ENCODE measurements around the gene ARPC5.
"Not testable (repeated sequence)": the region's sequence is repeated elsewhere in the genome, so short reads cannot be mapped to it uniquely, and the experiment has no call there.

ARPC5 gene

DNA sequence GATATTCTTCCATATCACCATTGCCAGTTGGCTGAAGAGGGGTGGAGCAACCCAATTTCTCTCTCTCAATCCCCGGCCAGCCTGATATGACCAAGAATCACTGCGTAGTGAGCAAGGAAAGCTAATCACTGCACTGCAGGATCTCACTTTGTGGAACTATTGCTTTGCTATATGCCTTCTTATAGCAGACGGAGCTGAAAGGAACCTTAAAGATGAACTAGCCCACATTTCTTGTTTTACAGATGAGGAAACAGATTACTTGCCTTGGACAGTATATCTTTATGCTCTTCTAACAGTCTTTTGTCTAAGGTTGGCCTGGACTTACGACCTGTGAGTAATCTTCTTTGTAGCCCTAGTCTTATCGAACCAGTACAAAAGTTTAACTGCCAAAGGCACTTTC is 9.9 kb upstream of the ARPC5 start:
- no peak for DNase-seq

DNA sequence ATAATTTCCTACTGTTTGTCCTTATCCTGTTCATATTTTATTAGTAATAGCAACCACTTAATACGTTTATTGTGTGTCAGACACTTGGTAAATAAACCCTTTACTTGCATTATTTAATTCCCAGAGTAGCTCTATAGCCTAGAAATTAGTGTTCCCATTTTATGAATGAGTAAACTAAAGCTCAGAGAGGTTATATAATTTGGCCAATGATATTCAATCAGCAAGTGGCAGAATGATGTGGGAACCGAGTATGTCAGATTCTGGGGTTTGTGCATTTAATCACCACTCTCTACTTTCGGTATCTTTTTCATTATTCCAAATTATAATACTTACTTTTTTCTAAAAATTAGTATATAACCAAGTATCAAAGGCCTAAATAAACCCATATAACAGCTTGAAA is 6.6 kb upstream of the ARPC5 start:
- no peak for DNase-seq

DNA sequence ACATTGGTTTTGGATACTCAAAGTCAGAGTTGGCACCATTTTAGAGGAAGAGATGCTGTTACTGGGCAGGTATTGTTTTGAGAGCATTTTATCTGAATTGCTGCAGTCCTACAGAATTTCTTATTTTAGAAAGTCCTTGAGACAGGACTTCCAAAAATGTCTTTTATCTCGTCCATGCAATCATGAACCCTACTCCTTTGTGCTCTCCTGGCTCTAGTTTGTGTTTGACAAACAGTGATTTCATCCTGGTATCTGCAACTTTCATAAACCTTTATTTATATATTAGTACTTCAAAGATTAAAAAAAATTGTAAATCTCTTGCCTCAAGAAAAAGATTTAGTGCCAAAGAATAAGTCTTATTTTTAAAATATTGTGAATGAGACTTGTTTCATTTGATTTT is 4.6 kb upstream of the ARPC5 start:
- DNase-seq = no peak

DNA sequence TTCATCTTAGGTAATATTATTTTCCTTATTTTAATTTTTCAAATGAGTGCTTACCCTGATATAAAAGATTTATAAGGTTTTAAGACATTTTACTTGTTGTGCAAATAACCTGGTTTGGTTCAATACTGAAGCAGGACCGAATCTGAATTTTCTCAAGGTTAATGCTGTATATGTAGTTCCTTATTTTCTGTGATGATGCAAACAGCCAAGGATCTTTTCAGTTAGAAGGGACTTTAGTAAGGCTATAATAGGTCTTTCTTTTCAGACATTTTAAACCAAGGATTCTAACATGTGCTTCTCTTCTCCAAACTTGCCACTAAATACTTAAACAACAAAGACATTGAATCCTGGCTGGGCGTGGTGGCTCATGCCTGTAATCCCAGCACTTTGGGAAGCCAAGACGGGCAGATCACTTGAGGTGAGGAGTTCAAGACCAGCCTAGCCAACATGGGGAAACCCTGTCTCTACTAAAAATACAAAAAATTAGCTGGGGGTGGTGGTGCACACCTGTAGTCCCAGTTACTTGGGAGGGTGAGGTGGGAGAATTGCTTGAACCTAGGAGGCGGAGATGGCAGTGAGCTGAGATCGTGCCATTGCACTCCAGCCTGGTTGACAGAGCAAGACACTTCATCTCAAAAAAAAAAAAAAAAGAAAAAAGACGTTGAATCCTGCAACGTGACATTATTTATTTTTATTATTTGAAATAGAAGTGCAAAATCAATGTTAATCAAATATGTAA is 3.2 kb upstream of the ARPC5 start:
- DNase-seq = no peak

DNA sequence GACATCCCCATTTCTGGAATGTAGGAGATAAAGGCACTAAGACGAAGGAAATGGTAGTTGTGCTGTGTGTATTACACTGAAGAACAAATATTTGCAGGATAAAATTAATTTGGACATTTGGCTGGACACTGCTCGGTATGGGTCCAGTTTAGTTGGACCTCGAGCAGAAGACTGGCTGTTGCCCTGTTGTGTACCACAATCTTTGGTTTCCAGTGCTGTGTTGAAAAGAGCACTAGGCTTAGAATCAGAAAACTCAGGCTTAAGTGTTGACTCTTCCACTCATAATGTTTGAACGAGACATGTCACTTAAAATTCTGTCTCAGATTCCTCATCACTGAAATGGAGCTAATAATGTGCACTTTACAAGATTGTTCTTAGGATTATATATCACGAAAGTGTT is 1.2 kb upstream of the ARPC5 start:
- no peak for DNase-seq

- no peak for DNase-seq
These were observed 725 bp upstream of the ARPC5 start for GRCh38 chr1:183636334-183636682.

DNA sequence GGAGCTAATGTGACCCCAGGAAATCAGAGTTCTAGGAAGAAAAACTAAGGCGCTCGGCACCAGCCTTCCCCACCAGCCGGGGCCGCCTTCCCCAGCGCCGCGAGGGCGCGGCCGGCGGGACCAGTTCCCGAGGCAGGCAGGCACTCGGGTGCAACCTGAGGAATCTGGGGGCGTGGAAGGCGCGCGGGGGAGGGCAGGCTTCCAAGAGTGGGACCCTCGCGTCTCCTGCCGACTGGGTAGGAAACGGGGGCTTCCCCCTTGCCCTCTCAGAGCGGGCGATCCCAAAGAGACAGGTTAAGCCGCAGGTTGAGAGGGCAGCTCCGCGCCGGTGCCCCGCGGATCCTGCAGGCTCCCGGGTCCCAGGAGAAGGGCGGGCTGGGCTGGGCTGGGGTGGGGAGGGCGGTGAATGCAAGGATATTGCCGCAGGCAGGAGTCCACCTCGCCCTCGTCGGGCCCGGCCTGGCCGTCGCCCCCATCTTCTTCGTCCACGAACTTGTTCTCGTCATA is 431 bp downstream of the ARPC5 start:
- DNase-seq = peak; percentile 34

DNA sequence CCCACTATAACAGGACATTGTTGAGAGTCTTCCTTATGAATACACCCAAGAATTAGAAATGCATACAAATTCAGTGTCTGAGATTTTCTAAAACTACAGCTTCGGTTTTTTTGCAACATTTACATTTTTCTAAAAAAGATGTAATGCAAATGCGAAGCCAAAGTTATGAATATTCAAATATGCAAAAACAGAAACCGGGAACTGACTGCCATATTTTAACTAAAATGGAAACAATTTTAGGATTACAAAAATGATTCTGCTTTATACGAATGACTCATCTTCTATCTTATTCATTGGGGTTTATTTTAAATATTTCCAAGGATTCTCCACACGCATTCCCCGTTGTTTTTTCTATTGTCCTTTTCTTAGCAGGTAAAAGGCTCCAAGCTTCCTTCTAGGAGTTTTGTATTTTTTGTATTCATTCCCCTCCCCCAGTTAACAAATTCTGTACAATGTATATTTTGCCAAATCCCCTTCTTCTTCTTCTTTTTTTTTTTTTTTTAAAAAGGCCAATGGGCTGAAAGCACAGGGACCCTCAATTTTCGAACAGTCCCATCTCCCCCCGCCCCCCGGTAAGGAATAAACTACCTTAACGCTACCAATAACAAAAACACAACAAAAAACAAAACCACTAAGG is 1.0 kb downstream of the ARPC5 start:
- DNase-seq = no peak

DNA sequence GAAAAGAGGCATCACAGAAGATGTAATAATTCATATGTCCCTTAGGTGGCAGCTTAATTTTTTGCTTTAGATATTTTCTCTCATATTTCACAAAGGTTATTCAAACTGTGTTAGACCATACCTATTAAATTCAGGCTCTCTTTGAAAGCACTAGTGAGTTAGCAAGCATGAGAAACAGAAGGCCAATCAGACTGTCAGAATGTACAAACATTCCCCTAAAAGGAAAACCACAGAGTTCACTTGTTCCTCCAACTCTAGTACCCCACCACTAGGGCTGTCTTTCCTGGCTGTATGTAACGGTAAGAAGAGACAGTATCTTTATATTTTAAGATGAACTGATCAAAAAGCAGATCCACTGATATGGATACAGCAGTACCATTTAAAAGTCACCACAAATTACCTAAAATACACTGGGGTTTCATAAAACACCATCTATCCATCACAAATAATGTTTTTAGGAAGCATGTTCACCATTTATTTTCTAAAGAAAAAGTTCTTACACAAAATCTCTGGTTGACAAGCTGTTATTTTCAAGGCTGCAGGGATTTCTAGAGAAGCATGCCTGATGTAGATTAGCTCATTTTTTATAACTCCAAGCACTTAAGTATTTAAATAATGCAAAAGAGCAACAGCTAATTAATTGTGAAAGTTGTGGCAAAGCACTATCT is 1.8 kb downstream of the ARPC5 start:
- DNase-seq = peak; percentile 90

DNA sequence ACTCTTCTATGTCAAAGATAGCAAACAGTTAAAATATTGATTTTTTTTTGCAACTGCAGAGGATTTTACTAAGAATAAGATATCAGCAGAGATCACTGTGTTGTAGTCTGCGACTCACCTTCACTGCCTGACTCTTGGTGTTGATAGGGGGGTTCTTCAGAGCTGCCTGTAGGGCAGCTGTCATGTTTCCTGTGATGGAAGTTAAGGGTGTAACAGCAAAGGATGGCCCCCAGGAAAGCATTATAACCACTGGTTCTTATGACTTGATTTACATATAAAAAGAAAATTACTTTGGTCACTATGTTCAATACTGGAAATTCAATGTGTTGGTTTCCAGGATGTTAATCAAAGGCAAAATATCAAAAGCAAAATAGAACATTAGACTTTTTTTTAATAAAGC is 2.6 kb downstream of the ARPC5 start:
- DNase-seq = peak; percentile 29

GRCh38 chr1:183632114-183632513 is 3.5 kb downstream of the ARPC5 start:
- peak; percentile 73 for DNase-seq

- DNase-seq = peak; percentile 54
These were observed 4.8 kb downstream of the ARPC5 start for GRCh38 chr1:183630748-183631147.

GRCh38 chr1:183628537-183628936 is 7.0 kb downstream of the ARPC5 start:
- no peak for DNase-seq

GRCh38 chr1:183626236-183626635 is 9.3 kb downstream of the ARPC5 start:
- DNase-seq = not testable (repeated sequence)

DNA sequence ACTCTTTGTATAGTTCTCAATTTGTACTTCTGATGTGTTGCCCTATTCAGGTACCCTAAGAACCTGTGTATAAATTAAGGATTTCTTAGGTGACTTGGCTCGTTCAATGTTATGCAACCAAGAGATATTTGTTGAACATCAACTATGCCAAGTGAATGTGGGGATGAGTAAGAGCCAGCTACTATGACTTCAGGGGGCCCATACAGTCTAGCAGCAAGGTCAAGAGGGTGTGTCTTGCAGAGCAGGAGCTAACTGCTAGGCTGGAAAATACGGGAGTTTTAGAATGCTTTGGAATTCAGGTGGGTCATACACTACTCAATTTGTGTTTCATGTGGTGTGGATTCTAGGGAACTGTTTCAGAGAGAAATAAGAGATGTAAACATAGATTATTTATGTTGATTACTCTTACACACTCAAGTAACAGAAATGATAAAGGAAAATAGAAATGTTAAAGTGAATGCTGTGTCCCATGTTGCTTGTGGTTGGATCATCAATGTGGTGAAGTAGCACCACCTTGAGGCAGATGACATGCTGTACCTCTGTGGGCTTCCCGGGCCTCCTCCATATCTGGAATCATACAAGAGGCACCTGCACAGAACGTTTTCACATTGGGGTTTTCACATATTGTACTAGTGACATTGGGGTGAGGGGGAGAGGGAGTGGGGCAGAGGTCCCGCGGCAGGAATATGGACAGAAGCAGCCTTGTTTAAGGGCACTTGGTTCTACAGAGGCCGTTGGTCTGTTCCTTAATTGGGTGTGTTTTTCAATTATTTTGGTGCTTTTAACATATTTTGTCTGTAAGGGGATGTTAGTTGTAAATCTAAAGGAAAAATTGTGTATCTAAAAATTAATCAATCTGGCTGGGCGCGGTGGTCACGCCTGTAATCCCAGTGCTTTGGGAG is 12.4 kb downstream of the ARPC5 start:
- DNase-seq = peak; percentile 69

DNA sequence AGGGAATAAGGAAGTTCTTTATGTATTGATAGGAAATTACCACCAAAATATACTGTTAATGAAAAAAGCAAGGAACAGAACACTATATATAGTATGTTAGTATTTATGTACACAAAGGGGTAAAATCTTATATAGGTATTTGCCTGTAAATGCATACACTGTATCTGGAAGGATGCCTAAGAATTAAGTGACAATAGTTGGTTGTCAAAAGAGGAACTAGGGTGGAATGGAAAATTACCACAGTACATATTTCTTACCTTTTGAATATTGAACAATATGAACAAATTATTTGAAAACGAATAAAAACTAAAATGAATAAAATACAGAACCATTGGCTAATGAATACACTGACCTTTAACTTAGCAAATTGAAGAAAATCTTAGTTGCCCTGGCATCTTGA is 13.6 kb downstream of the ARPC5 start:
- DNase-seq = no peak

GRCh38 chr1:183620311-183620710 is 15.3 kb downstream of the ARPC5 start:
- no peak for DNase-seq

GRCh38 chr1:183619781-183620180 is 15.8 kb downstream of the ARPC5 start:
- DNase-seq = no peak

DNA sequence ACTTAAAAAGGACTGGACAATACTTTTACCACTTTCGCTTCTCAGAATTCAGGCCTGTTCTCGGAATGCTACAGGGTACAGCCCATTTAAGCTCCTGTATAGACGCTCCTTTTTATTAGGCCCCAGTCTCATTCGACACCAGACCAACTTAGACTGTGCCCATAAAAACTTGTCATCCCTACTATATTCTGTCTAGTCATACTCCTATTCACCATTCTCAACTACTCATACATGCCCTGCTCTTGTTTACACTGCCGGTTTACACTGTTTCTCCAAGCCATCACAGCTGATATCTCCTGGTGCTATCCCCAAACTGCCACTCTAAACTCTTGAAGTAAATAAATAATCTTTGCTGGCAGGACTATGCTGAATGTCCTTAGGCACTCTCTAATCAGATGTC is 17.4 kb downstream of the ARPC5 start:
- not testable (repeated sequence) for DNase-seq

- DNase-seq = not testable (repeated sequence)
These were observed 22.6 kb downstream of the ARPC5 start for GRCh38 chr1:183612975-183613374.

- no peak for DNase-seq
These were observed 23.2 kb downstream of the ARPC5 start for GRCh38 chr1:183612407-183612806.

GRCh38 chr1:183611021-183611420 is 24.6 kb downstream of the ARPC5 start:
- no peak for DNase-seq

Measured in EL (cell line).